Measurements from ENCODE around the gene KCNK1. TPM values are rescaled to one million over a fixed set of nuclear protein-coding genes. Genes with fewer than 3 reads are reported as not detected.

The KCNK1 gene
- total RNA-seq, 1 donor from 2014 or later: 13.7 TPM

DNA sequence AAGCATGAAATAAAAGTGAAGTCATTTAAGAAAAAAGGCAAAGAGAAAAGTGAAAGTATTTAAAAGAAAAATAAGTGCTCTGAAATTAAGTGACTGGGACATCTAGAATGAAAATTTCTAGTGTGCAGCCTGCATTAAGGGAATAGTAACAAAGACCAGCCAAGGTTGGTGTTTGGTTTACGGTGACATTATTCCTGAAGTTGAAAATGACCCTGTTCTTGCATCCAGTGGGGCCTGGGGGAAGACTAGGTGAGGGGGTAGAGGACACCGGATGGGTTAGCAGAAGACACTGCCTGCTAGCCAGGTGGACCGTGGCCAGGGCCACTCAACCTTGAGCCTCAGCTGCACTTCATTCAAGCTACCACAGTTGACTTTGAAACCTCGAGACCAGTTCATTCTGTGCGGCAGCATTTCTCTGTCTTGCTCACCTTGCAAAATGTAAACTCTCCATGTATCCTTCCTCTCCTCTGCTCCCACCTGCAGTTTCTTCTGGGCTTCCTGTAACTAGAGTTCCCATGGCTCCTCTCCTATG lies 14.3 kb upstream of the KCNK1 start:
- TF ChIP-seq, protein P1, sequence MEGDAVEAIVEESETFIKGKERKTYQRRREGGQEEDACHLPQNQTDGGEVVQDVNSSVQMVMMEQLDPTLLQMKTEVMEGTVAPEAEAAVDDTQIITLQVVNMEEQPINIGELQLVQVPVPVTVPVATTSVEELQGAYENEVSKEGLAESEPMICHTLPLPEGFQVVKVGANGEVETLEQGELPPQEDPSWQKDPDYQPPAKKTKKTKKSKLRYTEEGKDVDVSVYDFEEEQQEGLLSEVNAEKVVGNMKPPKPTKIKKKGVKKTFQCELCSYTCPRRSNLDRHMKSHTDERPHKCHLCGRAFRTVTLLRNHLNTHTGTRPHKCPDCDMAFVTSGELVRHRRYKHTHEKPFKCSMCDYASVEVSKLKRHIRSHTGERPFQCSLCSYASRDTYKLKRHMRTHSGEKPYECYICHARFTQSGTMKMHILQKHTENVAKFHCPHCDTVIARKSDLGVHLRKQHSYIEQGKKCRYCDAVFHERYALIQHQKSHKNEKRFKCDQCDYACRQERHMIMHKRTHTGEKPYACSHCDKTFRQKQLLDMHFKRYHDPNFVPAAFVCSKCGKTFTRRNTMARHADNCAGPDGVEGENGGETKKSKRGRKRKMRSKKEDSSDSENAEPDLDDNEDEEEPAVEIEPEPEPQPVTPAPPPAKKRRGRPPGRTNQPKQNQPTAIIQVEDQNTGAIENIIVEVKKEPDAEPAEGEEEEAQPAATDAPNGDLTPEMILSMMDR (conservative IDR thresholded peaks at IDR 0.05): no peak
- Mint-ChIP-seq H3K27me3 (peaks cover 19% of the 10 kb centered on the region), H3K27ac (no peak overlapping the region)

DNA sequence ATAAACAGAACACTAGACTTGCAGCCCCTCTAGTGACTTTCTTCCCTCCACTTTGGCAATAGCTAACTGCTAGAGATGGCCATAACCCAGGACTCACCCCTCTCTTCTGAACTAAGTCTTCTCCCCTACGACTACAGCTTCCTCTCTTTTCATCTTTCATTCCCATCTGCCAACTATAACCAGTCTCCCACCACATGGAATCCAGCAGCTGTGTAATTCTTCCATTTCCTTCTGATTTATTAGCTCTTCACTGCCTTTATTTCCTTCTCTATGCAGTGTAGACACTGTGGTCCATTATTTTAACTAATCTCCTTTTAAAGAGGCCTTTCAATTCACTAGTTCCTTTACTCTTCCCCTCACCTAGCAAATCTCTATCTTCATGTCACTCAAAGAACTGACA lies 13.4 kb upstream of the KCNK1 start:
- Mint-ChIP-seq H3K9me3 (peaks cover 4% of the 10 kb centered on the region), H3K27me3 (peaks cover 19% of the 10 kb centered on the region), H3K4me3 (no peak overlapping the region), H3K27ac (no peak overlapping the region), H3K4me1 (ENCODE audit: unreplicated experiment) (peaks cover 11% of the 10 kb centered on the region), H3K36me3 (no peaks in the 10 kb centered on the region)
- no peak for DNase-seq (ENCODE audit: extremely low spot score, unreplicated experiment)
- TF ChIP-seq, protein P1 (conservative IDR thresholded peaks at IDR 0.05): no peak

More for the DNA sequence above, 14.3 kb upstream of the KCNK1 start:
- H3K36me3 Mint-ChIP-seq: no peaks in the 10 kb centered on the region
- peaks cover 11% of the 10 kb centered on the region for H3K4me1 Mint-ChIP-seq (ENCODE audit: unreplicated experiment)
- DNase-seq (ENCODE audit: extremely low spot score, unreplicated experiment): no peak
- peaks cover 4% of the 10 kb centered on the region for H3K9me3 Mint-ChIP-seq
- H3K4me3 Mint-ChIP-seq: no peak overlapping the region

DNA sequence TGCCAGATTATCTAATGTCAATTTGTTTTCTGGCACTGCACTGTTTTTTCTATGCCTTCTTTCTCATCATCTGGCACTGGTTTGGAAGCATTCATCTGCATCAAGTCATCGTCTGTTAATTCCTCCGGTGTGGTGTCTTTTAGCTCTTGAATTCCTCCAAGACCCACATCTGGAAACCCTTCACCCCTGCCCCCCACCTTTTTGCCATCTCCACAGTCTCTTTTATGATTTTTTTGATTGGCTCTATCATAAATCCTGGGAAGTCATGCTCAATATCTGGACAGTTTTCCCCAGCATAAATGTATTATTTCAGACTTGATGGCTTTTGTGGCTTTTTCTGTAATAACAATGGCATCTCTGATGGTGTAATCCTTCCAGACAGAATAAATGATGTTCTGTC lies 10.4 kb upstream of the KCNK1 start:
- H3K27ac Mint-ChIP-seq: no peak overlapping the region
- H3K36me3 Mint-ChIP-seq: no peaks in the 10 kb centered on the region
- DNase-seq (ENCODE audit: extremely low spot score, unreplicated experiment): no peak
- H3K4me3 Mint-ChIP-seq: no peak overlapping the region
- peaks cover 24% of the 10 kb centered on the region for H3K27me3 Mint-ChIP-seq
- peaks cover 4% of the 10 kb centered on the region for H3K9me3 Mint-ChIP-seq
- TF ChIP-seq, protein P1 (conservative IDR thresholded peaks at IDR 0.05): no peak
- peaks cover 11% of the 10 kb centered on the region for H3K4me1 Mint-ChIP-seq (ENCODE audit: unreplicated experiment)

DNA sequence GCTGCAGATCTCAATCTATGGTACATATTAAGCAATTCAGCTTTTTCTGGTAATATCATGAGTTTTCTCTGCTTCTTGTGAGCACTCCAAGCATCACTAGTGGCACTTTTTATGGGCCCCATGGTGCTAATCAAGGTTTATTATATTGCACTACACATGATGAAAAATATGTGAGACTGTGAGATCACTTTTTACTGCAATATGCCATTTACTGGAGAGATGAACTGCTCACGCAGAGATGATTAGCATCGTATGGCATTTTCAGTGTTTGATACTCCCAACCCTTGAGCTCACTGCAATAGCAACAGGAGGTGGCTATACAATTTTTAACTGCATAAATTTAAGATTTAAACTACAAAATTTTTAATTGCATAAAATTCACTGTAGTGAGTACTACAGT lies 8.7 kb upstream of the KCNK1 start:
- Mint-ChIP-seq H3K27me3 (peaks cover 32% of the 10 kb centered on the region), H3K9me3 (peaks cover 4% of the 10 kb centered on the region), H3K27ac (no peak overlapping the region), H3K4me3 (no peak overlapping the region), H3K4me1 (ENCODE audit: unreplicated experiment) (peaks cover 8% of the 10 kb centered on the region), H3K36me3 (no peaks in the 10 kb centered on the region)
- TF ChIP-seq, protein P1 (conservative IDR thresholded peaks at IDR 0.05): no peak
- no peak for DNase-seq (ENCODE audit: extremely low spot score, unreplicated experiment)

DNA sequence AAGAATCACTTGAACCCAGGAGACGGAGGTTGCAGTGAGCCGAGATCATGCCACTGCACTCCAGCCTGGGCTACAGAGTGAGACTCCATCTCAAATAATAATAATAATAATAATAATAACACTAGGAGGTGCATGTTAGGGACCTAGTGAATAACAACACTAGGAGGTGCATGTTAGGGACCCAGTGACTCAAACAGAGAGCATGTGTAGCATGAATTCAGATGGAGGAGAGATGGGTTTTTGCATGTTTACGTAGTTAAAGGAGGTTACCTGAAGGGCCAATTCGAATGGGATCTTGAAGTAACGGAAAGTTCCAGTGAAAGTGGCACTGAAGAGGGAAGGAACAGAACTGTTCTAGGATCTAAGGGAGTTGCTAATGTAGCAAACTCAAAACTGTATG lies 7.1 kb upstream of the KCNK1 start:
- DNase-seq (ENCODE audit: extremely low spot score, unreplicated experiment): no peak
- no peaks in the 10 kb centered on the region for H3K36me3 Mint-ChIP-seq
- no peaks in the 10 kb centered on the region for H3K4me1 Mint-ChIP-seq (ENCODE audit: unreplicated experiment)
- H3K27ac Mint-ChIP-seq: no peak overlapping the region
- no peak overlapping the region for H3K4me3 Mint-ChIP-seq
- TF ChIP-seq, protein P1 (conservative IDR thresholded peaks at IDR 0.05): no peak
- H3K9me3 Mint-ChIP-seq: peaks cover 4% of the 10 kb centered on the region
- peaks cover 33% of the 10 kb centered on the region for H3K27me3 Mint-ChIP-seq
